Mesenteric fat pad (tissue), 1 donor: ENCODE data around the gene MACO1. TPM values are rescaled to one million over a fixed set of nuclear protein-coding genes. Genes with fewer than 3 reads are reported as not detected.

ENCODE experiments used
- DNase-seq: peaks from one replicate; pipeline ENCODE4 v3.0.0-alpha.2; 2020; ENCODE audit warnings: low spot score
- total RNA-seq: library from RNA; stranded (reverse); fragmentation: NEBNext Ultra II Directional; extraction: Animal tissue kit (Norgen Biotek cat#: 25700); gene quantifications from one replicate; pipeline ENCODE4 v1.2.1, GENCODE V29; 2021
- donor health status: DM: yes; HTN: yes; CAD: no.

The MACO1 gene
- total RNA-seq, 1 donor from 2014 or later, result 20.1 TPM

GRCh38 chr1:25485536-25486411 is 55.1 kb downstream of the MACO1 start:
- no peak for DNase-seq

- no peak for DNase-seq
These were observed 55.9 kb downstream of the MACO1 start for GRCh38 chr1:25486602-25487001.

- DNase-seq, result no peak
These were observed 56.9 kb downstream of the MACO1 start for GRCh38 chr1:25487628-25488027.

- DNase-seq, result no peak
These were observed 61.6 kb downstream of the MACO1 start for GRCh38 chr1:25492323-25492722.

- no peak for DNase-seq
These were observed 64.3 kb downstream of the MACO1 start for GRCh38 chr1:25494952-25495351.

- no peak for DNase-seq
These were observed 70.0 kb downstream of the MACO1 start for GRCh38 chr1:25500694-25501093.

GRCh38 chr1:25501235-25502058 is 70.8 kb downstream of the MACO1 start:
- DNase-seq, result peak; percentile 62

GRCh38 chr1:25502957-25503356 is 72.3 kb downstream of the MACO1 start:
- peak; percentile 28 for DNase-seq

- DNase-seq, result peak; percentile 88
These were observed 73.1 kb downstream of the MACO1 start for GRCh38 chr1:25503551-25504426.

GRCh38 chr1:25504706-25505595 is 74.3 kb downstream of the MACO1 start:
- DNase-seq, result peak; percentile 64

- DNase-seq, result peak; percentile 64
These were observed 75.1 kb downstream of the MACO1 start for GRCh38 chr1:25505656-25506385.

GRCh38 chr1:25506566-25507463 is 76.1 kb downstream of the MACO1 start:
- DNase-seq, result peak; percentile 28

- DNase-seq, result peak; percentile 41
These were observed 83.0 kb downstream of the MACO1 start for GRCh38 chr1:25513666-25514065.

- no peak for DNase-seq
These were observed 84.3 kb downstream of the MACO1 start for GRCh38 chr1:25515033-25515432.

- no peak for DNase-seq
These were observed 86.0 kb downstream of the MACO1 start for GRCh38 chr1:25516686-25517085.

- DNase-seq, result no peak
These were observed 87.0 kb downstream of the MACO1 start for GRCh38 chr1:25517476-25518394.

- DNase-seq, result no peak
These were observed 88.9 kb downstream of the MACO1 start for GRCh38 chr1:25519624-25520023.
